Chondrocyte (in vitro differentiated cells): ENCODE results near the gene TRERF1. TPM values are rescaled to one million over a fixed set of nuclear protein-coding genes. Genes with fewer than 3 reads are reported as not detected.

Source experiments
- DNase-seq: peaks from one replicate; pipeline ENCODE4 v3.0.0; 2021; ENCODE audit warnings: mixed read lengths, low spot score
- H3K27ac Mint-ChIP-seq: one replicate; pipeline ENCODE4 v1.8.0; 2021; ENCODE audit warnings: mild to moderate bottlenecking, moderate library complexity, mixed read lengths; ENCODE audit not compliant: unreplicated experiment
- H3K27me3 Mint-ChIP-seq: 2 replicates; pipeline ENCODE4 v1.8.0; 2021; ENCODE audit warnings: low read depth, mixed read lengths
- H3K36me3 Mint-ChIP-seq: 2 replicates; pipeline ENCODE4 v1.8.0; 2021; ENCODE audit warnings: low read depth, mixed read lengths
- H3K4me1 Mint-ChIP-seq: 2 replicates; pipeline ENCODE4 v1.8.0; 2021; ENCODE audit warnings: low read depth, mild to moderate bottlenecking, mixed read lengths
- H3K4me3 Mint-ChIP-seq: one replicate; pipeline ENCODE4 v1.8.0; 2021; ENCODE audit warnings: mild to moderate bottlenecking, moderate library complexity, mixed read lengths; ENCODE audit not compliant: unreplicated experiment
- H3K9me3 Mint-ChIP-seq: 2 replicates; pipeline ENCODE4 v1.8.0; 2021; ENCODE audit warnings: low read depth, mixed read lengths
- CTCF ChIP-seq: fragments of 200-600 bp; sonication (generic); IDR thresholded peaks from 2 replicates; pipeline ENCODE4 v1.5.0; 2021; ENCODE audit warnings: antibody characterized with exemption, mild to moderate bottlenecking, moderate library complexity
- total RNA-seq: library from RNA; stranded (reverse); gene quantifications from 3 replicates; pipeline ENCODE4 v1.2.1, GENCODE V29; 2021

The TRERF1 gene
- total RNA-seq, 1 donor from 2014 or later, result 1.8 TPM

GRCh38 chr6:42251500-42251899 lies 200.2 kb downstream of the TRERF1 start:
- peaks cover 2% of the 10 kb centered on the region for H3K36me3 Mint-ChIP-seq

GRCh38 chr6:42250274-42250931 lies 201.3 kb downstream of the TRERF1 start:
- Mint-ChIP-seq H3K9me3 (no peaks in the 10 kb centered on the region), H3K27me3 (no peaks in the 10 kb centered on the region), H3K4me1 (peaks cover 12% of the 10 kb centered on the region), H3K4me3 (no peak overlapping the region), H3K27ac (no peak overlapping the region), H3K36me3 (peaks cover 2% of the 10 kb centered on the region)
- TF ChIP-seq CTCF, result no peak
- no peak for DNase-seq

More at GRCh38 chr6:42251500-42251899, 200.2 kb downstream of the TRERF1 start:
- TF ChIP-seq CTCF, result no peak
- H3K4me1 Mint-ChIP-seq, result peaks cover 12% of the 10 kb centered on the region
- no peak for DNase-seq
- H3K27ac Mint-ChIP-seq, result no peak overlapping the region
- H3K4me3 Mint-ChIP-seq, result no peak overlapping the region
- H3K27me3 Mint-ChIP-seq, result no peaks in the 10 kb centered on the region
- no peaks in the 10 kb centered on the region for H3K9me3 Mint-ChIP-seq

DNA sequence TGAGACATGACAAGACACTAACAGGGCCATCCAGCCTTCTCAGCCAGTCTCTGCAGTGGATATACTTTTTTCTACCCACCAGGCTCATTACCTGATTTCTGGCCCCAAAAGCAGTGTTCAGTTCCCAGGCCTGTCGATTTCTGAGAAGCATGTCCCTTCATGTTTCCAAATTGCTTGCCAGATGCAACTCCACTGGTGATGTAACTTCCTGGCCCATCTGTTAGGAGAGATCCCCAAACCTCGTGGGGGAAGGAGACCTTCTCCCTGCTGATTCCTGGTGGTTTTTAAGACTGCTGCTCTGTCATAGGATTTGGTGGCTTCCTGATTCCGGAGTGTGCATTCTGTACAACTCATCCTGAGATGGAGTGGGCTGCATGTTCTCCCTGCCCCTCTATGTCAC lies 202.4 kb downstream of the TRERF1 start:
- Mint-ChIP-seq H3K4me3 (no peak overlapping the region), H3K4me1 (peaks cover 12% of the 10 kb centered on the region), H3K27me3 (no peaks in the 10 kb centered on the region), H3K9me3 (no peaks in the 10 kb centered on the region), H3K36me3 (peaks cover 2% of the 10 kb centered on the region), H3K27ac (no peak overlapping the region)
- DNase-seq, result no peak
- no peak for TF ChIP-seq CTCF

DNA sequence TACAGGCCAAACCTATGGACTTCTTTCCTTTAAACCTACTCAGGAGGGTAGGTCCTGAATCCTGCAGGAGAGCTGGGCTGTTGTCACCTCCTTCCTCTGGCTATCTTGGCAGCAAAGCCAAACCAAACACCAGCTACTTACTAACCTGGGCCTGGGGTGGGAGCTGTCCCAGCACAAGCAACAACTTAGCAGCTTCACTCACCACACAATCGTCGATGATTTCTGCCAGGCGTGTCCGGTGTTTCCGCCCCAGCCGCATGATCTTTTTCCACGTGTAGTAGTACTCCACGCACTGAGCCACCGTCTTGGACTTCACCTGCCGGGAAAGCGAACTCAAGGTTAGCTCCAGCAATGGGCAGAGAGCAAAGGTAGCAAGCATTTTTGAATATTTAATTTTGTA lies 208.7 kb downstream of the TRERF1 start:
- no peaks in the 10 kb centered on the region for H3K27me3 Mint-ChIP-seq
- H3K27ac Mint-ChIP-seq, result no peak overlapping the region
- H3K4me3 Mint-ChIP-seq, result no peak overlapping the region
- DNase-seq, result no peak
- H3K9me3 Mint-ChIP-seq, result no peaks in the 10 kb centered on the region
- peaks cover 3% of the 10 kb centered on the region for H3K4me1 Mint-ChIP-seq
- peaks cover 5% of the 10 kb centered on the region for H3K36me3 Mint-ChIP-seq
- no peak for TF ChIP-seq CTCF

GRCh38 chr6:42241915-42242314 lies 209.8 kb downstream of the TRERF1 start:
- no peak overlapping the region for H3K27ac Mint-ChIP-seq
- no peak overlapping the region for H3K4me3 Mint-ChIP-seq
- no peaks in the 10 kb centered on the region for H3K9me3 Mint-ChIP-seq
- peaks cover 5% of the 10 kb centered on the region for H3K36me3 Mint-ChIP-seq
- no peaks in the 10 kb centered on the region for H3K27me3 Mint-ChIP-seq
- DNase-seq, result no peak
- TF ChIP-seq CTCF, result no peak
- peaks cover 3% of the 10 kb centered on the region for H3K4me1 Mint-ChIP-seq
